Measurements from ENCODE around the gene MMD. TPM values are rescaled to one million over a fixed set of nuclear protein-coding genes. Genes with fewer than 3 reads are reported as not detected.

Gene MMD
- total RNA-seq, 2 experiments from 2014 or later = 15.3 to 17.4 TPM

DNA sequence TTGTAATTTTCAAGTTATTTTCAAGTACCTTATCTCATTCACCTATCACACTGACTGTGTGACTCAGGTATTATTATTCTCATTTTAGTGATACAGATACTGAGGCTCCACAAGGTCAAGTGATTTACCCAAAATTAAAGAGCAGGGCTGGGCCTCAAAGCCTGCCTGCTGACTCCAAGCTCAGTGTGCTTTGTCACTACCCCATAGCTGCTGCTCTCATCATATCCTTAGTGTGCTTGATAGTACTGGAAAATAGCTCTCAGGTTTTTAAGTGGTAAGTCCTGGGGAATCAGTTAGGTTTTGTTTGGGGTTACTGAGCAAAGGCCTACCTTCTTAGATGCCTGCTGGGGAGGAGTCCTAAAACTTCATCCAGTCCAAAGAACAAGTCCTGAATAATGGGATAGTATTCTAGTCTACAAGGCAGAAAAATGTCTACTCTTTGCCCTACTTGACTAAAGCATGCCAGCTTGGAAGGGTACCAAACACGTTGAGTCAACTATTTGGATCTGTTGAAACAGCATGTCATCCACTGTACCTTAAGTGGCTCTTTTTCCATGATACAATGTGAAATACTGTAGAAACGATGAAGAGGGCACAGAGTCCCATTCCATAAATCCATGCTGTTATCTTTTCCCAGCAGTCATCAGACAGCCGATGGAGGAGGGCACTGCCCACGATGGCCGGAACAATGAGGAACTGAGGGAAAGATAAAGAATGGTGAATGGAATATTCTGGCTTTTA is 10.7 kb downstream of the MMD start:
- H3K4me1 Mint-ChIP-seq (ENCODE audit: low read depth) = no peaks in the 10 kb centered on the region
- Histone ChIP-seq H3K4me1 (ENCODE audit: insufficient read depth, low read length) (no peaks in the 10 kb centered on the region), H3K9me3 (ENCODE audit: control insufficient read depth in 1 of 2, insufficient read depth in 1 of 2, low read length in 2 of 2) (no peaks in the 10 kb centered on the region), H3K4me3 (ENCODE audit: low read length) (no peak overlapping the region), H3K36me3 (ENCODE audit: insufficient read depth, low read length) (peaks cover 52% of the 10 kb centered on the region), H3K27me3 (ENCODE audit: control insufficient read depth in 1 of 2, insufficient read depth in 2 of 2, low read length in 2 of 2) (no peaks in the 10 kb centered on the region), H3K27ac (ENCODE audit: low read depth in 1 of 2, low read length in 2 of 2) (no peak overlapping the region)
- POLR2A ChIA-PET = no interaction called here
- intact Hi-C loops (cut with DNase I, micrococcal nuclease) = loop anchor here in 1 of 2 experiments (10.0 kb wide), 1 partner anchor 1554 kb away; the partner anchor contains the start of gene COIL
- no peak for ATAC-seq (ENCODE audit: poor library complexity)
- CTCF ChIA-PET = no interaction called here
- H3K9me3 Mint-ChIP-seq = no peaks in the 10 kb centered on the region
- TF ChIP-seq, protein P1, sequence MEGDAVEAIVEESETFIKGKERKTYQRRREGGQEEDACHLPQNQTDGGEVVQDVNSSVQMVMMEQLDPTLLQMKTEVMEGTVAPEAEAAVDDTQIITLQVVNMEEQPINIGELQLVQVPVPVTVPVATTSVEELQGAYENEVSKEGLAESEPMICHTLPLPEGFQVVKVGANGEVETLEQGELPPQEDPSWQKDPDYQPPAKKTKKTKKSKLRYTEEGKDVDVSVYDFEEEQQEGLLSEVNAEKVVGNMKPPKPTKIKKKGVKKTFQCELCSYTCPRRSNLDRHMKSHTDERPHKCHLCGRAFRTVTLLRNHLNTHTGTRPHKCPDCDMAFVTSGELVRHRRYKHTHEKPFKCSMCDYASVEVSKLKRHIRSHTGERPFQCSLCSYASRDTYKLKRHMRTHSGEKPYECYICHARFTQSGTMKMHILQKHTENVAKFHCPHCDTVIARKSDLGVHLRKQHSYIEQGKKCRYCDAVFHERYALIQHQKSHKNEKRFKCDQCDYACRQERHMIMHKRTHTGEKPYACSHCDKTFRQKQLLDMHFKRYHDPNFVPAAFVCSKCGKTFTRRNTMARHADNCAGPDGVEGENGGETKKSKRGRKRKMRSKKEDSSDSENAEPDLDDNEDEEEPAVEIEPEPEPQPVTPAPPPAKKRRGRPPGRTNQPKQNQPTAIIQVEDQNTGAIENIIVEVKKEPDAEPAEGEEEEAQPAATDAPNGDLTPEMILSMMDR (IDR thresholded peaks at IDR 0.05) = no peak
- no peak overlapping the region for H3K4me3 Mint-ChIP-seq
- H3K36me3 Mint-ChIP-seq (ENCODE audit: low read depth) = peaks cover 76% of the 10 kb centered on the region
- no peak overlapping the region for H3K27ac Mint-ChIP-seq
- no peak for DNase-seq
- H3K27me3 Mint-ChIP-seq = no peaks in the 10 kb centered on the region

- no peaks in the 10 kb centered on the region for H3K9me3 Mint-ChIP-seq
- no peaks in the 10 kb centered on the region for H3K27me3 Mint-ChIP-seq
- no peak overlapping the region for H3K27ac Mint-ChIP-seq
- Histone ChIP-seq H3K27ac (ENCODE audit: low read depth in 1 of 2, low read length in 2 of 2) (no peak overlapping the region), H3K36me3 (ENCODE audit: insufficient read depth, low read length) (peaks cover 61% of the 10 kb centered on the region), H3K27me3 (ENCODE audit: control insufficient read depth in 1 of 2, insufficient read depth in 2 of 2, low read length in 2 of 2) (no peaks in the 10 kb centered on the region), H3K4me3 (ENCODE audit: low read length) (no peak overlapping the region), H3K9me3 (ENCODE audit: control insufficient read depth in 1 of 2, insufficient read depth in 1 of 2, low read length in 2 of 2) (no peaks in the 10 kb centered on the region), H3K4me1 (ENCODE audit: insufficient read depth, low read length) (no peaks in the 10 kb centered on the region)
- TF ChIP-seq, protein P1 (IDR thresholded peaks at IDR 0.05) = no peak
- ChIA-PET POLR2A (no interaction called here), CTCF (no interaction called here)
- peaks cover 83% of the 10 kb centered on the region for H3K36me3 Mint-ChIP-seq (ENCODE audit: low read depth)
- H3K4me3 Mint-ChIP-seq = no peak overlapping the region
- intact Hi-C loops (cut with DNase I, micrococcal nuclease) = no loop called here
- no peaks in the 10 kb centered on the region for H3K4me1 Mint-ChIP-seq (ENCODE audit: low read depth)
- DNase-seq = no peak
- no peak for ATAC-seq (ENCODE audit: poor library complexity)
These were observed 12.4 kb downstream of the MMD start for GRCh38 chr17:55409030-55409800.

- no peak for ATAC-seq (ENCODE audit: poor library complexity)
- H3K9me3 ChIP-seq (ENCODE audit: control insufficient read depth in 1 of 2, insufficient read depth in 1 of 2, low read length in 2 of 2) = no peaks in the 10 kb centered on the region
- H3K4me3 ChIP-seq (ENCODE audit: low read length) = no peak overlapping the region
- intact Hi-C loops (cut with DNase I, micrococcal nuclease) = no loop called here
- Mint-ChIP-seq H3K27me3 (no peaks in the 10 kb centered on the region), H3K36me3 (ENCODE audit: low read depth) (peaks cover 83% of the 10 kb centered on the region), H3K4me1 (ENCODE audit: low read depth) (no peaks in the 10 kb centered on the region), H3K27ac (no peak overlapping the region), H3K9me3 (no peaks in the 10 kb centered on the region), H3K4me3 (no peak overlapping the region)
- no peak for DNase-seq
- H3K36me3 ChIP-seq (ENCODE audit: insufficient read depth, low read length) = peaks cover 59% of the 10 kb centered on the region
- TF ChIP-seq, protein P1 (IDR thresholded peaks at IDR 0.05) = no peak
- H3K27ac ChIP-seq (ENCODE audit: low read depth in 1 of 2, low read length in 2 of 2) = no peak overlapping the region
- ChIA-PET CTCF (no interaction called here), POLR2A (no interaction called here)
- H3K4me1 ChIP-seq (ENCODE audit: insufficient read depth, low read length) = no peaks in the 10 kb centered on the region
- no peaks in the 10 kb centered on the region for H3K27me3 ChIP-seq (ENCODE audit: control insufficient read depth in 1 of 2, insufficient read depth in 2 of 2, low read length in 2 of 2)
These were observed 13.7 kb downstream of the MMD start for GRCh38 chr17:55407641-55408566.

Data from CD4-positive, alpha-beta T cell (primary cell).